Ovary (tissue), 3 donors: ENCODE data around the gene KRTAP2-4.

ENCODE experiments used
- EP300 ChIP-seq: sonication (generic); formaldehyde crosslinking; IDR thresholded peaks from one replicate; pipeline ENCODE4 v1.6.1; 2017; ENCODE audit warnings: antibody characterized with exemption
- POLR2A ChIP-seq: fragments of 450-650 bp; IDR thresholded peaks from one replicate; pipeline ENCODE4 v1.6.1; 2017; ENCODE audit warnings: antibody characterized with exemption, mild to moderate bottlenecking, moderate library complexity
- TF ChIP-seq, protein P1 (sequence below), 3 donors: fragments of 450-650 bp in 2 of 3; fragments of 200-600 bp in 1 of 3; IDR thresholded peaks; one replicate each; pipeline versions ENCODE4 v1.5.1 to v1.8.0; 2016 to 2022; ENCODE audit warnings: antibody characterized with exemption in 3 of 3, mild to moderate bottlenecking in 1 of 3
- donor health status: DM: no; HTN: no; CAD: no.

DNA sequence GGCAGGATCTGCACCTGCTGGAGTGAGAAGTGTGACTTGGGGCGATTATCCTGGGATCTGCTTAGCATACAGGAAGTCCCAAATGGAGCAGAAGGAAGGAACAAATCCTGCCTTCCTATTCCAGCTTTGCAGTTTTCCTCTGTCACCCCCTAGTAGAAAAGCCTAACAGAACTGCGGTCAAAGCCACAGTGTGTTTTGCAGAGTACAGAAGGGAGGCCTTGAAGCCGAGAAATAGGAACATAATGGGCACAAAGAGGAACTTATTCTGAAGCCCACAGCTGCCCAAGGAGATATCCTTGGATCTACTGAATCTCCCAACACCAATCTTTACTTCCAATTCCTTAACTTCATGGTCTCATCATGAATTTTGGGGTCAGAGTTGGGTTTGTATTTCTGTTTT lies 47.1 kb downstream of the KRTAP2-4 start:
- TF ChIP-seq, protein P1, sequence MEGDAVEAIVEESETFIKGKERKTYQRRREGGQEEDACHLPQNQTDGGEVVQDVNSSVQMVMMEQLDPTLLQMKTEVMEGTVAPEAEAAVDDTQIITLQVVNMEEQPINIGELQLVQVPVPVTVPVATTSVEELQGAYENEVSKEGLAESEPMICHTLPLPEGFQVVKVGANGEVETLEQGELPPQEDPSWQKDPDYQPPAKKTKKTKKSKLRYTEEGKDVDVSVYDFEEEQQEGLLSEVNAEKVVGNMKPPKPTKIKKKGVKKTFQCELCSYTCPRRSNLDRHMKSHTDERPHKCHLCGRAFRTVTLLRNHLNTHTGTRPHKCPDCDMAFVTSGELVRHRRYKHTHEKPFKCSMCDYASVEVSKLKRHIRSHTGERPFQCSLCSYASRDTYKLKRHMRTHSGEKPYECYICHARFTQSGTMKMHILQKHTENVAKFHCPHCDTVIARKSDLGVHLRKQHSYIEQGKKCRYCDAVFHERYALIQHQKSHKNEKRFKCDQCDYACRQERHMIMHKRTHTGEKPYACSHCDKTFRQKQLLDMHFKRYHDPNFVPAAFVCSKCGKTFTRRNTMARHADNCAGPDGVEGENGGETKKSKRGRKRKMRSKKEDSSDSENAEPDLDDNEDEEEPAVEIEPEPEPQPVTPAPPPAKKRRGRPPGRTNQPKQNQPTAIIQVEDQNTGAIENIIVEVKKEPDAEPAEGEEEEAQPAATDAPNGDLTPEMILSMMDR (IDR thresholded peaks at IDR 0.05): no peak
- TF ChIP-seq POLR2A (no peak), EP300 (no peak)
